Measurements from ENCODE around the gene TEC. TPM values are rescaled to one million over a fixed set of nuclear protein-coding genes. Genes with fewer than 3 reads are reported as not detected.

TEC gene
- total and polyA plus RNA-seq, 9 donors = 0.43 to 4.0 (median 1.4) TPM

DNA sequence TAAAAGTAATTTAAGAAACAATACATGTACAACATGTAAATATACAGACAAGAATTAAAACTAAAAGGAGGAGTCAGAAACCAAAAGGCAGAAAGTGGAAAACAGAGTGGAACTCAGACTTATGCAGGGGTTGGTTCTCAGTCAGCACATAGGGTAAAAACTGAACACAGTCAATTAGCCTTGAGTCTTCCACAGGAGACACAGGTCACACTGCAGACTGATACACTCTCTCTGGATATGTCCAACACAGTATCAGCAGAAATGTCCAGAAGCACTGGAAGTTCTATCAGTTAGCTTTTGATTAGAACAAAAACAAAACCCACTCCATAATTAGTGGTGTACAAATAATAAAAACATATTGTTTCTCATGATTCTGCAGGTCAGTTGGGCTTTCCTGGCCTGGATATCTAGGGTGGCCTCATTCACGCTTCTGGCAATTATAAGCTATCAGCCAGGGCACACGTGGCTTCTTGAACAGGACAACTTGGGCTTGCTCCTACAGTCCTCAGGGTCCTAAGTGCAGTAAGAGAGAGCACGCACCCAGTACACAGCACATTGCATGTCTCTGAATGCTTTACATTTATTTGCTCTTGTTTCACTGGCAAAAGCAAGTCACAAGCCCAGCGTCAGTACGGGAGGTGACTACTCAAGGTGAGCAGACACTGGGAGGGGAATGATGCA lies 21.6 kb downstream of the TEC start:
- Histone ChIP-seq H3K9me3 (no peaks in the 10 kb centered on the region), H3K4me3 (no peak overlapping the region), H3K27me3 (no peaks in the 10 kb centered on the region), H3K4me1 (ENCODE audit: insufficient read depth) (no peaks in the 10 kb centered on the region), H3K36me3 (no peaks in the 10 kb centered on the region), H3K27ac (no peak overlapping the region)
- TF ChIP-seq EP300 (IDR thresholded peaks at IDR 0.05) = no peak
- TF ChIP-seq, protein P1, sequence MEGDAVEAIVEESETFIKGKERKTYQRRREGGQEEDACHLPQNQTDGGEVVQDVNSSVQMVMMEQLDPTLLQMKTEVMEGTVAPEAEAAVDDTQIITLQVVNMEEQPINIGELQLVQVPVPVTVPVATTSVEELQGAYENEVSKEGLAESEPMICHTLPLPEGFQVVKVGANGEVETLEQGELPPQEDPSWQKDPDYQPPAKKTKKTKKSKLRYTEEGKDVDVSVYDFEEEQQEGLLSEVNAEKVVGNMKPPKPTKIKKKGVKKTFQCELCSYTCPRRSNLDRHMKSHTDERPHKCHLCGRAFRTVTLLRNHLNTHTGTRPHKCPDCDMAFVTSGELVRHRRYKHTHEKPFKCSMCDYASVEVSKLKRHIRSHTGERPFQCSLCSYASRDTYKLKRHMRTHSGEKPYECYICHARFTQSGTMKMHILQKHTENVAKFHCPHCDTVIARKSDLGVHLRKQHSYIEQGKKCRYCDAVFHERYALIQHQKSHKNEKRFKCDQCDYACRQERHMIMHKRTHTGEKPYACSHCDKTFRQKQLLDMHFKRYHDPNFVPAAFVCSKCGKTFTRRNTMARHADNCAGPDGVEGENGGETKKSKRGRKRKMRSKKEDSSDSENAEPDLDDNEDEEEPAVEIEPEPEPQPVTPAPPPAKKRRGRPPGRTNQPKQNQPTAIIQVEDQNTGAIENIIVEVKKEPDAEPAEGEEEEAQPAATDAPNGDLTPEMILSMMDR (IDR thresholded peaks at IDR 0.05) = no peak
- no peak for TF ChIP-seq POLR2A (IDR thresholded peaks at IDR 0.05)
- WGBS, 3 donors = 80 to 84% (median 82%) methylated on average over 5 of the region's 5 CpGs
- no peak for DNase-seq
- intact Hi-C loops (cut with DNase I) = no loop called here

DNA sequence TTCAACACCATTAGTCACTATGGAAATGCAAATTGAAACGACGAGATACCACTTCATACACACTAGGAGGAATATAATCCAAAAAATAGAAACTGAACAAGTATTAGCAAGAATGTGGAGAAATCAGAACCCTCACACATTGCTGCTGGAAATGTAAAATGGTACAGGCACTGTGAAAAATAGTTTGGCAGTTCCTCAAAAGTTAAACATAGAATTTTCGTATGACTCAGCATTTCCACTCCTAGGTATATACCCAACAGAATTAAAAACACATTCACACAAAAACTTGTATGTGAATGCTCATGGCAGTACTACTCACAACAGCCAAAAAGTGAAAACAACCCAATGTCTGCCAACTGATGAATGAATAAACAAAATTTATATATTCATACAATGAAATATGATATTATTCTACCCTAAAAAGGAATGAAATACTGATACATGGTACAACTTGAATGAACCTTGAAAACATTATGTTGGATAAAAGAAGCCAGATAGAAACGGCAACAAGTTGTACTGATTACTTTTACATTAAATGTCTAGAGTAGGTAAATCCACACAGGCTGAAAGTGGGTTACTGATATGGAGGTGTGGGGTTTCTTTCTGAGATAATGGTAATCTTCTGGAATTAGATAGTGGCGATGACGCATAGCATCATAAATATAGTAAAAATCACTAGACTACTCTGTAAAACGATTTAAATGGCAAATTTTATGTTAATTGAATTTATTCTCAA lies 22.3 kb downstream of the TEC start:
- WGBS, 3 donors = 75 to 79% (median 78%) methylated on average over 7 of the region's 7 CpGs
- DNase-seq = no peak
- H3K27ac ChIP-seq = no peak overlapping the region
- H3K36me3 ChIP-seq = no peaks in the 10 kb centered on the region
- no peaks in the 10 kb centered on the region for H3K27me3 ChIP-seq
- no peaks in the 10 kb centered on the region for H3K4me1 ChIP-seq (ENCODE audit: insufficient read depth)
- TF ChIP-seq, protein P1 (IDR thresholded peaks at IDR 0.05) = no peak
- no peak for TF ChIP-seq POLR2A (IDR thresholded peaks at IDR 0.05)
- no peak for TF ChIP-seq EP300 (IDR thresholded peaks at IDR 0.05)
- no peaks in the 10 kb centered on the region for H3K9me3 ChIP-seq
- intact Hi-C loops (cut with DNase I) = no loop called here
- H3K4me3 ChIP-seq = no peak overlapping the region

DNA sequence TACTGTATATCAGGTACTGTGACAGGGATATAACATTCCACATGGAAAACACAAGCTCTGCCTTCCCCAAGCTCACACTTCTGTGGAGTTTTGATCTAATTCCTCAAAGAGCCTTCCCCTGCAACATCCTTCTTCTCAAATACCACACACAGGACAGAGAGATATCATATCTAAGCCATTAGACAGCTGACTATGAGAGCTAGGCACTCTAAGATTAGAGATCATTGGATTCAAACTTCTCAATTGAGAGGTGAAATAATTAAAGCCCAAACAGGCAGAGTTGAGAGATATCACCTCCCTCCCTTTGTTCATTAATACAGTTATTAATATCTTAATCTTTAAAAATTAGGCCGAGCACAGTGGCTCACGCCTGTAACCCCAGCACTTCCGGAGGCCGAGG lies 25.0 kb downstream of the TEC start:
- no peak for DNase-seq
- no peak for TF ChIP-seq POLR2A (IDR thresholded peaks at IDR 0.05)
- TF ChIP-seq EP300 (IDR thresholded peaks at IDR 0.05) = no peak
- TF ChIP-seq, protein P1 (IDR thresholded peaks at IDR 0.05) = no peak
- intact Hi-C loops (cut with DNase I) = no loop called here
- Histone ChIP-seq H3K4me3 (no peak overlapping the region), H3K36me3 (no peaks in the 10 kb centered on the region), H3K27me3 (no peaks in the 10 kb centered on the region), H3K27ac (no peak overlapping the region), H3K4me1 (ENCODE audit: insufficient read depth) (no peaks in the 10 kb centered on the region), H3K9me3 (no peaks in the 10 kb centered on the region)
- WGBS, 3 donors = 94 to 99% (median 97%) methylated on average over 4 of the region's 4 CpGs

DNA sequence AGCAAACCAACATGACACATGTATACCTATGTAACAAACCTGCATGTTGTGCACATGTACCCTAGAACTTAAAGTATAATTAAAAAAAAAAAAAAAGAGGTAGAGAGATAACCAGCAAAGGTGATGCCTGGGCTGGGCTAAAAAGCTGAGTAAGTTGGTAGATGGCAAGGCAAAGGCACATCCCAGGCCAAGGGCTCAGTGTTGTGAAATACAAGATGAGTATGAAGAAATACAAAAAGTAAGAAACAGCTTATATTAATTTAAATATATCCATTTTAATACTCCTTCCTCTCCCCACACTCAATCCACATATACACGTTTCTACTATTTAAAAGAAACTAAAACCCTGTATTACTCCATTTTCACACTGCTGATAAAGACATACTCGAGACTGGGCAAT lies 25.8 kb downstream of the TEC start:
- WGBS, 3 donors = 77 to 84% (median 78%) methylated on average over 2 of the region's 2 CpGs
- Histone ChIP-seq H3K4me3 (no peak overlapping the region), H3K4me1 (ENCODE audit: insufficient read depth) (no peaks in the 10 kb centered on the region), H3K36me3 (no peaks in the 10 kb centered on the region), H3K27ac (no peak overlapping the region), H3K9me3 (no peaks in the 10 kb centered on the region), H3K27me3 (no peaks in the 10 kb centered on the region)
- no peak for TF ChIP-seq EP300 (IDR thresholded peaks at IDR 0.05)
- TF ChIP-seq, protein P1 (IDR thresholded peaks at IDR 0.05) = no peak
- TF ChIP-seq POLR2A (IDR thresholded peaks at IDR 0.05) = no peak
- intact Hi-C loops (cut with DNase I) = no loop called here
- DNase-seq = no peak
